ENCODE results near the gene PRDM7.

GRCh38 chr16:90023078-90023447, 54.1 kb downstream of the PRDM7 start:
- no peak for TF ChIP-seq POLR2A (IDR thresholded peaks at IDR 0.05; ENCODE audit: low read depth, low read length)
- no peak for TF ChIP-seq SPI1 (IDR thresholded peaks at IDR 0.05; ENCODE audit: low read depth, low read length)
